A673 (cell line): ENCODE measurements around the gene PDE10A. TPM values are rescaled to one million over a fixed set of nuclear protein-coding genes. Genes with fewer than 3 reads are reported as not detected.

Source experiments
- BruUV-seq: library from RNA; stranded (reverse); fragments of 400-500 nt; replicated peaks from 2 replicates; lab custom pipeline; 2021; lab: Mats Ljungman, UMichigan
- CTCF ChIA-PET: fragments of 300-600 bp; sonication (Branson Sonifier 250); formaldehyde crosslinking; loops from one replicate; lab custom pipeline; 2022; ENCODE audit warnings: antibody characterized with exemption; lab: Charles Lee
- POLR2A ChIA-PET: fragments of 300-600 bp; sonication (Branson Sonifier 250); formaldehyde crosslinking; loops from one replicate; lab custom pipeline; 2022; ENCODE audit warnings: antibody characterized with exemption; ENCODE audit not compliant: low non-redundant PET; lab: Charles Lee
- DNase-seq: peaks from one replicate; pipeline ENCODE4 v3.0.0-alpha.2; 2015; ENCODE audit warnings: low spot score
- H3K27ac ChIP-seq: fragments of 200-600 bp; sonication (generic); 2 replicates; pipeline ENCODE4 v1.5.1; 2016; ENCODE audit warnings: mixed run types, low read depth, mild to moderate bottlenecking, mixed read lengths, antibody characterized with exemption, low read length; ENCODE audit not compliant: poor library complexity, severe bottlenecking
- H3K27me3 ChIP-seq: fragments of 200-600 bp; sonication (generic); replicated peaks from 2 replicates; pipeline ENCODE4 v1.6.1; 2017; ENCODE audit warnings: mixed run types, low read depth, mild to moderate bottlenecking, mixed read lengths, antibody characterized with exemption, low read length; ENCODE audit not compliant: insufficient read depth, poor library complexity
- H3K36me3 ChIP-seq: fragments of 200-600 bp; sonication (generic); 2 replicates; pipeline ENCODE4 v1.6.1; 2016; ENCODE audit warnings: mixed run types, mild to moderate bottlenecking, mixed read lengths, antibody characterized with exemption, low read length; ENCODE audit not compliant: insufficient read depth, poor library complexity, severe bottlenecking
- H3K4me1 ChIP-seq: fragments of 200-600 bp; sonication (generic); 2 replicates; pipeline ENCODE4 v1.6.1; 2017; ENCODE audit warnings: mixed run types, mild to moderate bottlenecking, mixed read lengths, antibody characterized with exemption, low read length; ENCODE audit not compliant: insufficient read depth, poor library complexity, severe bottlenecking
- H3K4me3 ChIP-seq: fragments of 200-600 bp; sonication (generic); 2 replicates; pipeline ENCODE4 v1.5.1; 2016; ENCODE audit warnings: low read depth, mixed run types, mild to moderate bottlenecking, mixed read lengths, low read length; ENCODE audit not compliant: poor library complexity, severe bottlenecking
- H3K9me3 ChIP-seq: fragments of 200-600 bp; sonication (generic); 2 replicates; pipeline ENCODE4 v1.6.1; 2016; ENCODE audit warnings: mixed run types, low read depth, mild to moderate bottlenecking, mixed read lengths, antibody characterized with exemption, low read length; ENCODE audit not compliant: poor library complexity, severe bottlenecking
- EZH2 ChIP-seq: fragments of 200-600 bp; sonication (generic); IDR thresholded peaks from 2 replicates; pipeline ENCODE4 v1.6.1; 2017; ENCODE audit warnings: borderline replicate concordance, low read depth, mild to moderate bottlenecking, mixed read lengths, antibody characterized with exemption, low read length; ENCODE audit not compliant: poor library complexity, severe bottlenecking
- intact Hi-C: fragments of 100-400 bp; cut with micrococcal nuclease; formaldehyde crosslinking; loops from one replicate; pipeline ENCODE4 v1.10.0; 2022; ENCODE audit not compliant: unreplicated experiment
- total RNA-seq: library from RNA; stranded (reverse); gene quantifications from 2 replicates; pipeline ENCODE4 v1.2.3, GENCODE V29; 2021
- TF ChIP-seq, protein P1 (sequence below): fragments of 300-800, 200-600 bp; sonication (generic); conservative IDR thresholded peaks from 2 replicates; pipeline ENCODE4 v1.5.1; 2017; ENCODE audit warnings: low read depth, mild to moderate bottlenecking, antibody characterized with exemption, low read length, moderate library complexity, mixed read lengths

PDE10A gene
- total RNA-seq, 1 experiment from 2014 or later = 2.3 TPM

DNA sequence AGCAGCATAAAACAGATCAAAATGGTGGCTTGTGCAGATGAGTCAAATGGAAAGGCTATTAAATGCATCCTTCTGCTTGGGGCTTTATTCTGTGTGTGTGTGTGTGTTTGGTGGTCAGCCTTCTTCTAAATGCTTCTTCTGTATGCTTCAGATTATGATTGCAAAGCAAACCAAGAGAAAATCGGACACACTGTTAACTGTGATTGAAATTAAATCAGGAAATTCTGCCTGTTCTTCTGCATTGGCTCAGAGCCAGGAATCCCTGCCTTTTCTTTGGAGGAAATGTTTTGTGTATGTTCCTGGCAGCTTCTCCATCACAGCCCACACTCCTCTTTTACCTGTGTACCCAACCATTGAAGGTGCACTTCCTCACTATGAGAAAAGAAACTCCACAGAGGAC lies 22.3 kb upstream of the PDE10A start:
- DNase-seq = no peak
- TF ChIP-seq EZH2 = no peak
- TF ChIP-seq, protein P1, sequence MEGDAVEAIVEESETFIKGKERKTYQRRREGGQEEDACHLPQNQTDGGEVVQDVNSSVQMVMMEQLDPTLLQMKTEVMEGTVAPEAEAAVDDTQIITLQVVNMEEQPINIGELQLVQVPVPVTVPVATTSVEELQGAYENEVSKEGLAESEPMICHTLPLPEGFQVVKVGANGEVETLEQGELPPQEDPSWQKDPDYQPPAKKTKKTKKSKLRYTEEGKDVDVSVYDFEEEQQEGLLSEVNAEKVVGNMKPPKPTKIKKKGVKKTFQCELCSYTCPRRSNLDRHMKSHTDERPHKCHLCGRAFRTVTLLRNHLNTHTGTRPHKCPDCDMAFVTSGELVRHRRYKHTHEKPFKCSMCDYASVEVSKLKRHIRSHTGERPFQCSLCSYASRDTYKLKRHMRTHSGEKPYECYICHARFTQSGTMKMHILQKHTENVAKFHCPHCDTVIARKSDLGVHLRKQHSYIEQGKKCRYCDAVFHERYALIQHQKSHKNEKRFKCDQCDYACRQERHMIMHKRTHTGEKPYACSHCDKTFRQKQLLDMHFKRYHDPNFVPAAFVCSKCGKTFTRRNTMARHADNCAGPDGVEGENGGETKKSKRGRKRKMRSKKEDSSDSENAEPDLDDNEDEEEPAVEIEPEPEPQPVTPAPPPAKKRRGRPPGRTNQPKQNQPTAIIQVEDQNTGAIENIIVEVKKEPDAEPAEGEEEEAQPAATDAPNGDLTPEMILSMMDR = no peak
- Histone ChIP-seq H3K36me3 (no peaks in the 10 kb centered on the region), H3K27me3 (peaks cover 7% of the 10 kb centered on the region), H3K4me3 (no peak overlapping the region), H3K9me3 (no peaks in the 10 kb centered on the region), H3K4me1 (no peaks in the 10 kb centered on the region), H3K27ac (no peak overlapping the region)
- BruUV-seq = no TSS peak
- CTCF ChIA-PET = no interaction called here
- intact Hi-C loops = no loop called here
- POLR2A ChIA-PET = no interaction called here

DNA sequence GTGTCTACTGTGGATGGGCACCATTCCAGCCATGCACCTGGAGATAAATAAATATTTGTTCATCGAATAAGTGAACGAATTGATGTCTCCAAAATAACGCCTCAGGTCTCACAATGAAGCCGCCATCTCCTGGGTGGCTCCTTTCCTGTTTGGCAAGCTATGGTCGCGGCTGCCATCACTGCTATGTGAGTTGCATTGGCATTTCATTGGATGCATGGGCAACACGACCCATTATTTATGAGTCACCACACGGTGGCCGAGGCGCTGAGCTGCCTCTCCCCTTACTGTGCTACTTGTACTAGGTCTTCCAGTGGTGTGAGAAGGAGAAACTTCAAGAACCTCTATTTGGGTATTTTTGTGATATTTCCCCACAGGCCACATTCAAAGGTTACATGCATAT lies 21.3 kb upstream of the PDE10A start:
- intact Hi-C loops = no loop called here
- H3K27me3 ChIP-seq = peaks cover 14% of the 10 kb centered on the region
- POLR2A ChIA-PET = no interaction called here
- no TSS peak for BruUV-seq
- no peak for TF ChIP-seq EZH2
- TF ChIP-seq, protein P1 = no peak
- no peaks in the 10 kb centered on the region for H3K36me3 ChIP-seq
- no peaks in the 10 kb centered on the region for H3K4me1 ChIP-seq
- no peak for DNase-seq
- no peaks in the 10 kb centered on the region for H3K9me3 ChIP-seq
- CTCF ChIA-PET = no interaction called here
- no peak overlapping the region for H3K27ac ChIP-seq
- H3K4me3 ChIP-seq = no peak overlapping the region

DNA sequence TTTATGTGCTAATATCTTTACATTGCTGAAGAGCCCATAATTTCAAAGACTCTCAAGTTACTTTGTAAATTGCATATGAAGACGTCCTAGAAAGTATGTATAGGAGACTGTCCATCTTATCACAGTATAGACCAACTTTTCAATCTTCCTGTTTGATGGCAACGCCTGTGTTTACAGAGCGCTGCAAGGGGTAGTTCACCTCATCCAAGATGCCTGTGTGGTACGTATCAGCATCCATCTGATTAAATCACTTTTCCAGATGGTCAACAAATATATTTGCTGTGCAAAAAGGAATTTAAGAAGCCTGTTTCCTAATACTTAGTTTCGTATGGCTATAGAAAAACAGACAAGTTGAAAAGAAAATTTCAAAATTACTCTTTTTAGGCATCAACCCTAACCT lies 17.9 kb upstream of the PDE10A start:
- TF ChIP-seq, protein P1 = no peak
- no peak for TF ChIP-seq EZH2
- Histone ChIP-seq H3K4me1 (no peaks in the 10 kb centered on the region), H3K4me3 (no peak overlapping the region), H3K27me3 (peaks cover 19% of the 10 kb centered on the region), H3K36me3 (no peaks in the 10 kb centered on the region), H3K9me3 (no peaks in the 10 kb centered on the region), H3K27ac (no peak overlapping the region)
- BruUV-seq = no TSS peak
- CTCF ChIA-PET = no interaction called here
- no peak for DNase-seq
- POLR2A ChIA-PET = no interaction called here
- intact Hi-C loops = no loop called here
